Suprapubic skin (tissue), 4 donors: ENCODE measurements around the gene PCBP3. TPM values are rescaled to one million over a fixed set of nuclear protein-coding genes. Genes with fewer than 3 reads are reported as not detected.

ENCODE experiments used
- DNase-seq, 2 donors: peaks; one replicate each; pipeline ENCODE4 v3.0.0-alpha.2; 2019; ENCODE audit warnings: low spot score in 2 of 2
- H3K27ac ChIP-seq: fragments of 200-600 bp; sonication (generic); one replicate; pipeline ENCODE4 v1.5.1; 2019
- H3K27me3 ChIP-seq: fragments of 200-600 bp; sonication (generic); one replicate; pipeline ENCODE4 v1.5.1; 2019
- H3K36me3 ChIP-seq: fragments of 200-600 bp; sonication (generic); one replicate; pipeline ENCODE4 v1.5.1; 2019
- H3K4me1 ChIP-seq: fragments of 200-600 bp; sonication (generic); one replicate; pipeline ENCODE4 v1.5.1; 2019
- H3K4me3 ChIP-seq: fragments of 200-600 bp; sonication (generic); one replicate; pipeline ENCODE4 v1.5.1; 2019; ENCODE audit warnings: mild to moderate bottlenecking
- H3K9me3 ChIP-seq: fragments of 200-600 bp; sonication (generic); one replicate; pipeline ENCODE4 v1.5.1; 2019
- CTCF ChIP-seq, 2 donors: fragments of 200-600 bp in 1 of 2; fragments of 450-650 bp in 1 of 2; sonication (generic) in 1 of 2; IDR thresholded peaks; one replicate each; pipeline ENCODE4 v1.5.1; 2016 to 2019; ENCODE audit warnings: antibody characterized with exemption in 2 of 2, mild to moderate bottlenecking in 1 of 2, moderate library complexity in 1 of 2
- EP300 ChIP-seq: sonication (generic); formaldehyde crosslinking; IDR thresholded peaks from one replicate; pipeline ENCODE4 v1.6.1; 2017; ENCODE audit warnings: antibody characterized with exemption
- POLR2A ChIP-seq, 2 donors: fragments of 450-650 bp; IDR thresholded peaks; one replicate each; pipeline ENCODE4 v1.6.1; 2017; ENCODE audit warnings: antibody characterized with exemption in 2 of 2, mild to moderate bottlenecking in 2 of 2, moderate library complexity in 2 of 2
- POLR2AphosphoS5 ChIP-seq, 3 donors: sonication (generic); formaldehyde crosslinking; IDR thresholded peaks; one replicate each; pipeline ENCODE4 v1.6.1; 2017; ENCODE audit warnings: antibody characterized with exemption in 3 of 3
- WGBS: methylation state at CpG from one replicate; pipeline ENCODE4 v1.1.5; 2018; 5-methylcytosine and 5-hydroxymethylcytosine counted together
- total RNA-seq, 4 donors: library from RNA; depleted of rRNA; stranded (reverse); fragments of >200 nt; gene quantifications; one replicate each; pipeline ENCODE4 v1.1.0, GENCODE V29; 2016

The PCBP3 gene
- total RNA-seq, 4 donors from 2014 or later: 0.97 to 7.3 (median 2.7) TPM

DNA sequence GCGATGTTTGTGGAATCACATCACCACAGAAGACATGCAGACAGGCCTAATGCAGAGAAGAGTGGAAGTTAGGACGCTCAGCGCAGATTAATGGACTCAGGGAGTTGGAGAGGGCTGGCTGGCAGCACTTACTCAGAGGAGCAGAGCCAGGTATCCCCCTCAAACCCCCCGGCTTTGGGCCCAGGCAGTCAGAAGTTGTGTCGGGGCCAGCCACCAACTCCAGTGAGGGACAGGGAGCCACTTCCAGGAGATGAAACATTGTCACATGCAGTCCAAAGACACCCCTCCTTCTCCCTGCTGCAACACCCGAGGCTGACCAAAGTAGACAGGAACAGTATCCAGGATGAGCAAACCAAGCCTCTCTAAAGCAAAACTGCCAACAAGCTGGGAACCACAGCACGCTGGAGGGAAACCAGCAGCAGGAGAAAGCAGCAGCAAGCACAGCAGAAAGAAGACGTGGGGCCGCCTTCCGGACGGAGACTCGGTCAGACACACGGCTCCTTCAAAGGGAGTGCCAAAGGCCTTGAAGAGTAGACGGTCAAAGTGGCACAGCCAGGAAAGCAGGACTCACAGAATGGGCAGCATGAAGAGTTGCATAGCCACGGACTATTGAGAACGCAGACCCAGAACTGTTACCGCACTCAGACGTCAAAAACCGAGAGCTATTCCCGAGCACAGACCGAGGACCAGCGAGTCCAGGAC, 149.3 kb downstream of the PCBP3 start:
- no peak overlapping the region for H3K27ac ChIP-seq
- H3K36me3 ChIP-seq: no peaks in the 10 kb centered on the region
- H3K9me3 ChIP-seq: no peaks in the 10 kb centered on the region
- H3K4me3 ChIP-seq: no peak overlapping the region
- H3K4me1 ChIP-seq: no peaks in the 10 kb centered on the region
- no peak for TF ChIP-seq EP300
- TF ChIP-seq POLR2A (IDR thresholded peaks at IDR 0.05): no peak
- no peak for TF ChIP-seq POLR2AphosphoS5 (IDR thresholded peaks at IDR 0.05)
- no peak for TF ChIP-seq CTCF (IDR thresholded peaks at IDR 0.05)
- DNase-seq: no peak
- WGBS: 85% methylated on average over 22 of the region's 22 CpGs
- H3K27me3 ChIP-seq: peaks cover 3% of the 10 kb centered on the region

DNA sequence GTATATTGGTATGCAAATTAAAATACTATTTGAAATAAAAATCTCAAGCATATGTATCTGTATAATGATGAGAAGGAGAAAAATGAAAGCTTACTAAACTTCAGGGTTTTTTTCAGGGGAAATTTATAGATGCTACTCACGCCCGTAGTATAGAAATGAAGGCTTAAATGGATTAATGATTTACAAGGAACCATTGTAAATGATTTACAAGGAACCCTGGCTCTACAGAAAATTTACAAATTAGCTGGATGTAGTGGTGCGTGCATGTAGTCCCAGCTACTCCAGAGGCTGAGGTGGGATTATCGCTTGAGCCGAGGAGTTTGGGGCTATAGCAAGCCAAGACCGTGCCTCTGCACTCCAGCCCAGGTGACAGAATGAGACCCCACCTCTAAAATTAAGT, 150.5 kb downstream of the PCBP3 start:
- TF ChIP-seq POLR2A (IDR thresholded peaks at IDR 0.05) (no peak), EP300 (no peak), CTCF (IDR thresholded peaks at IDR 0.05) (no peak), POLR2AphosphoS5 (IDR thresholded peaks at IDR 0.05) (no peak)
- 85% methylated on average over 6 of the region's 6 CpGs for WGBS
- Histone ChIP-seq H3K4me3 (no peak overlapping the region), H3K9me3 (no peaks in the 10 kb centered on the region), H3K27ac (no peak overlapping the region), H3K36me3 (no peaks in the 10 kb centered on the region), H3K27me3 (peaks cover 3% of the 10 kb centered on the region), H3K4me1 (no peaks in the 10 kb centered on the region)
- no peak for DNase-seq

GRCh38 chr21:45796003-45796402, 152.5 kb downstream of the PCBP3 start:
- TF ChIP-seq POLR2A (IDR thresholded peaks at IDR 0.05) (no peak), EP300 (no peak), CTCF (IDR thresholded peaks at IDR 0.05) (no peak), POLR2AphosphoS5 (IDR thresholded peaks at IDR 0.05) (no peak)
- Histone ChIP-seq H3K27me3 (peaks cover 3% of the 10 kb centered on the region), H3K4me1 (no peaks in the 10 kb centered on the region), H3K9me3 (no peaks in the 10 kb centered on the region), H3K27ac (no peak overlapping the region), H3K36me3 (no peaks in the 10 kb centered on the region), H3K4me3 (no peak overlapping the region)
- DNase-seq: no peak
- WGBS: 61% methylated on average over 3 of the region's 3 CpGs

- Histone ChIP-seq H3K9me3 (no peaks in the 10 kb centered on the region), H3K4me3 (no peak overlapping the region), H3K27me3 (peaks cover 3% of the 10 kb centered on the region), H3K4me1 (no peaks in the 10 kb centered on the region), H3K36me3 (no peaks in the 10 kb centered on the region), H3K27ac (no peak overlapping the region)
- 58% methylated on average over 8 of the region's 8 CpGs for WGBS
- no peak for DNase-seq
- no peak for TF ChIP-seq POLR2AphosphoS5 (IDR thresholded peaks at IDR 0.05)
- no peak for TF ChIP-seq EP300
- TF ChIP-seq POLR2A (IDR thresholded peaks at IDR 0.05): no peak
- TF ChIP-seq CTCF (IDR thresholded peaks at IDR 0.05): no peak
Measured at GRCh38 chr21:45797338-45797737, 153.8 kb downstream of the PCBP3 start.

GRCh38 chr21:45799765-45800338, 156.3 kb downstream of the PCBP3 start:
- H3K4me3 ChIP-seq: no peak overlapping the region
- TF ChIP-seq POLR2A (IDR thresholded peaks at IDR 0.05) (no peak), EP300 (no peak), POLR2AphosphoS5 (IDR thresholded peaks at IDR 0.05) (no peak), CTCF (IDR thresholded peaks at IDR 0.05) (no peak)
- no peaks in the 10 kb centered on the region for H3K9me3 ChIP-seq
- no peak for DNase-seq
- H3K27ac ChIP-seq: no peak overlapping the region
- H3K27me3 ChIP-seq: no peaks in the 10 kb centered on the region
- no peaks in the 10 kb centered on the region for H3K36me3 ChIP-seq
- 86% methylated on average over 9 of the region's 9 CpGs for WGBS
- H3K4me1 ChIP-seq: no peaks in the 10 kb centered on the region
